ENCODE data around the gene SH3PXD2A.

- TF ChIP-seq NFYB (IDR thresholded peaks at IDR 0.05; ENCODE audit: extremely low read depth, insufficient read length) (no peak), EZH2 (IDR thresholded peaks at IDR 0.05; ENCODE audit: borderline replicate concordance, low read depth, low read length) (no peak), NFIC (IDR thresholded peaks at IDR 0.05) (no peak), ZNF436 (CRISPR knock-in tag; IDR thresholded peaks at IDR 0.05) (no peak)
Observed at GRCh38 chr10:103828107-103828506, 27.3 kb downstream of the SH3PXD2A start.

Measured in K562 (cell line).